Testis (tissue), 2 donors: ENCODE results near the gene TRIM9.

Experiments used
- CTCF ChIP-seq, 3 experiments: fragments of 450-650 bp in 2 of 3; fragments of 200-600 bp in 1 of 3; sonication (generic) in 1 of 3; IDR thresholded peaks; one replicate each; pipeline ENCODE4 v1.5.1; 2016 to 2019; ENCODE audit warnings: antibody characterized with exemption in 3 of 3, mild to moderate bottlenecking in 2 of 3, moderate library complexity in 1 of 3
- POLR2A ChIP-seq: fragments of 450-650 bp; IDR thresholded peaks from one replicate; pipeline ENCODE4 v1.6.1; 2017; ENCODE audit warnings: antibody characterized with exemption, mild to moderate bottlenecking, moderate library complexity

GRCh38 chr14:51008446-51008845 is 86.5 kb downstream of the TRIM9 start:
- TF ChIP-seq CTCF (IDR thresholded peaks at IDR 0.05) (no peak), POLR2A (no peak)
